Activated T-cell treated with anti-CD3 and anti-CD28 coated beads, Interleukin-2, amount 50 U/mL, for 24 hours (primary cell): ENCODE measurements around the gene DUSP23.

Source experiments
- DNase-seq: peaks from one replicate; pipeline ENCODE4 v3.0.0-alpha.2; 2020
- H3K27ac Mint-ChIP-seq: 2 replicates; pipeline ENCODE4 v1.8.0; 2020; ENCODE audit warnings: mild to moderate bottlenecking, mixed read lengths
- H3K27me3 Mint-ChIP-seq: 2 replicates; pipeline ENCODE4 v1.8.0; 2020; ENCODE audit warnings: mixed read lengths
- H3K36me3 Mint-ChIP-seq: 2 replicates; pipeline ENCODE4 v1.8.0; 2020; ENCODE audit warnings: low read depth, mixed read lengths
- H3K4me1 Mint-ChIP-seq: 2 replicates; pipeline ENCODE4 v1.8.0; 2020; ENCODE audit warnings: low read depth, mixed read lengths
- H3K4me3 Mint-ChIP-seq: 2 replicates; pipeline ENCODE4 v1.8.0; 2020; ENCODE audit warnings: mild to moderate bottlenecking, moderate library complexity, mixed read lengths
- H3K9me3 Mint-ChIP-seq: 2 replicates; pipeline ENCODE4 v1.8.0; 2020; ENCODE audit warnings: mixed read lengths

DUSP23 gene

DNA sequence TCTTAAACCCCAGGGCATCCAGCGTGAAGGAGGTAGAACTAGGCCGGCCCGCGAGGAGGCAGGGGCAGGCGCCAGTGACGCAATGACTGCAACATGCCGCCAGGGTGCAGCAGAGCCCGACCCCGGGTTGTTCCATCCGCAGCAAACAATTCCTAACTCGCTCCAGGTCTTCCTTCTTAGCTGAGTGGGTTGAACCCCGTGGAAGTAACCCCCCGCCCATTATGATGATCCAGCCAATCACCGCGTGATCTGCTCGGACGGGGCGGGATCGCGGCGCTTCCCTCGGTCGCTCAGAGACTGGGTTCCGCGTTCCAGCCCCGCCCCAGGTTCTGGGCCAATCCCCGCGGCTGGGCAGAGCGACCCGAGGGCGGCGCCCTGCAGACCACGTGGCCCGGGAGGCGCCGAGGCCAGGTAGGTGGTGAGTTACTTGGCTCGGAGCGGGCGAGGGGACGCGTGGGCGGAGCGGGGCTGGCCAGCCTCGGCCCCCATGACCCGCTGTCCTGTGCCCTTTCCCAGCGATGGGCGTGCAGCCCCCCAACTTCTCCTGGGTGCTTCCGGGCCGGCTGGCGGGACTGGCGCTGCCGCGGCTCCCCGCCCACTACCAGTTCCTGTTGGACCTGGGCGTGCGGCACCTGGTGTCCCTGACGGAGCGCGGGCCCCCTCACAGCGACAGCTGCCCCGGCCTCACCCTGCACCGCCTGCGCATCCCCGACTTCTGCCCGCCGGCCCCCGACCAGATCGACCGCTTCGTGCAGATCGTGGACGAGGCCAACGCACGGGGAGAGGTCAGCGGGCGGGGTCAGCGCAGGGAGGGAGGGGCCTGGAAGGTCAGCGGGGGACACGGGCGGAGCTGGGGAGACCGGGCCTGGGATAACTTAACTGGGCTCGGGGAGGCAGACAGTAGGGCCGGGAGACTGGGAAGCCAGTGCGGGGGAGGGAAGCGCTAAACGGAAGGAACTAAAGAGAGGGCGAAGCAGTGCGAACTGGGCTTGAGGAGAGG is at the start of gene DUSP23:
Gene DUSP23, plus strand, starts transcription at position 380 of the 1,000 bp plus-strand sequence. Its CDS starts 139 bp downstream, at position 519.
- Mint-ChIP-seq H3K36me3 (peaks cover 2% of the 10 kb centered on the region), H3K4me1 (peaks cover 21% of the 10 kb centered on the region), H3K4me3 (peak within 1 kb of the TSS; percentile 76), H3K9me3 (no peaks in the 10 kb centered on the region), H3K27ac (peak within 1 kb of the TSS; percentile 80), H3K27me3 (no peaks in the 10 kb centered on the region)
- peak; percentile 97 for DNase-seq

DNA sequence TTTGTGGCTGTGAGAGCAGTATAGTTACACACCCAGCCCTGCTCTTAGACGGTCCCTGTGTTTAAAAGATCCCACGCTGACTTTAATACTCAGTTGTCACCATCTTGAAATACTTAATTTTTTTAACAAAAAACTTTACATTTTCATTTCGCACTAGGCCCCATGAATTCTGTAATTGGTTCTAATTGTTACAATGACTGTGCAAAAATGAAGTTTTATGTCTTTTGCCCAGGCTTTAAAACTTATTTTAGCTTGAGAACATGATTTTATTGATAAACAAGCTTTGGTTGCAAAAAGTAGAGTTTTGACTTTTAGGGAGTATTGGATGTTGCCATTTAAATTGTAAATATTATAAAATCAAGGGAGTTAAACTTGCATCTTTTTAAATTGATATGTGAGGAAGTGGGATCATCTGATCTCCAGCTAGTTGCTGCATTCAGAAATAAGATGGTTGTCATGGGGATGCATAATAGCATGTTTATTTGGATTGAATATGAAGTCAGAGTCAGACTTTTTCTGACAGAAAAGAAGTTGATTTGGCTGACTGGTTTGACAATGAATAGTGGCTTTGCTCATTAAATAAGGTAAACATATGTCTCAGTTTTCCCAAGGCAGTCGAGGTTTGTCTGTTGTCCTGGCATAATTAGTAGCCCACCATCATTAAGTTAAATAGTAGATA is 43.4 kb upstream of the DUSP23 start:
- H3K4me1 Mint-ChIP-seq, result no peaks in the 10 kb centered on the region
- no peaks in the 10 kb centered on the region for H3K9me3 Mint-ChIP-seq
- peaks cover 11% of the 10 kb centered on the region for H3K27me3 Mint-ChIP-seq
- no peaks in the 10 kb centered on the region for H3K36me3 Mint-ChIP-seq
- no peak overlapping the region for H3K27ac Mint-ChIP-seq
- H3K4me3 Mint-ChIP-seq, result no peak overlapping the region
- no peak for DNase-seq

DNA sequence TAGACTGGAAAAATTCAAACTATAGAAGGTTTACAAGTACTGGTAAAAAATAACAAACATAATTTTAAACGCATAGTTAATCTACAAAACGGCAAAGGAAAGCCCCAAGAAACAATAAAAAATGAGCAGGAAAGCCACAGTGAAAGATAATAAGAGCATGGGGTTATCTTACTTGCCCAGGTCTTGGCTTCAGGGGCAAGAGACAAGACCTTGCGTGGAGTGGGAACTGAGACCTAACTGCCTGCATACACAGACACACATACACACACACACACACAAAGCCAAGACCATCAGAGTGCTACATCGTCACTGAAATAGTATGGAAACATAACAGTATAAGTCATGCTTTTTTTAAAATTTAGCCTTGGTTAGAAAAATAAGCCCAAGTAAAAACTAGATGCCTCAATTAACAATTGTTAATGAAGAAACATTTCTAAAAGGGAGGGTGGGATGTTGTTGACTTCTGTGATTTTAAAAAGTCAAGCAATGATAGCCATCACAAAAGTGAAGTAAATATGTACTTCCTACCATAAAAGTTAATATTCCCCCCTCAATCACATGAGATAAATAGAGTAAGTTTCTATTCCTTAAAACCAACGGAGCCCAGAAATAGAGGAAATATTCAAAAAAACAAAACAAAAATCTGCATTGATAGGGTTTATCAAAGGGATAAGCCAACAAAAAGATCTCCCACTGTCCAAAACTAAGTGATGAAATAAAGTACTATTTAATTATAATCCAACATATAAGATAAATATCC is 36.9 kb upstream of the DUSP23 start:
- Mint-ChIP-seq H3K36me3 (no peaks in the 10 kb centered on the region), H3K9me3 (no peaks in the 10 kb centered on the region), H3K4me3 (no peak overlapping the region), H3K27me3 (peaks cover 14% of the 10 kb centered on the region), H3K4me1 (no peaks in the 10 kb centered on the region), H3K27ac (no peak overlapping the region)
- DNase-seq, result no peak

DNA sequence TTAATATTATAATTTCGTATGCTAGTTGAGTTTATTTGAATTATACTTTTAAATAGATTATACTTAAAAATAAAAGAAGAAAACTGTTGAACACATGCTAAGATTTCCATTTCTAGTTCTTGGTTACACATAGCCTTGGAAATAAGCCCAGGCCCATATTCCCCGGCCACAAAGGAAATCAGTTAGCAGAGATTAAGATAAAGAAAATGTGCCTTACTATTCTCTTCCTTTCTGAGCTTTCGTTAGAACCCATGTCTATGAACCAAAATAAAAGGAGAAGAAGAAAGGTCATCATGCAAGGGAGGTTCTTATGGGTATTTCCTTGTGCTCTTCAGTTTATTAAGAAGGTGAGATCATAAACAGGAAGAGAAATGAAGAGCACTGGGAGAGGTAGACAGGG is 34.1 kb upstream of the DUSP23 start:
- no peak overlapping the region for H3K4me3 Mint-ChIP-seq
- DNase-seq, result no peak
- no peaks in the 10 kb centered on the region for H3K36me3 Mint-ChIP-seq
- no peak overlapping the region for H3K27ac Mint-ChIP-seq
- no peaks in the 10 kb centered on the region for H3K4me1 Mint-ChIP-seq
- H3K9me3 Mint-ChIP-seq, result no peaks in the 10 kb centered on the region
- H3K27me3 Mint-ChIP-seq, result peaks cover 14% of the 10 kb centered on the region

DNA sequence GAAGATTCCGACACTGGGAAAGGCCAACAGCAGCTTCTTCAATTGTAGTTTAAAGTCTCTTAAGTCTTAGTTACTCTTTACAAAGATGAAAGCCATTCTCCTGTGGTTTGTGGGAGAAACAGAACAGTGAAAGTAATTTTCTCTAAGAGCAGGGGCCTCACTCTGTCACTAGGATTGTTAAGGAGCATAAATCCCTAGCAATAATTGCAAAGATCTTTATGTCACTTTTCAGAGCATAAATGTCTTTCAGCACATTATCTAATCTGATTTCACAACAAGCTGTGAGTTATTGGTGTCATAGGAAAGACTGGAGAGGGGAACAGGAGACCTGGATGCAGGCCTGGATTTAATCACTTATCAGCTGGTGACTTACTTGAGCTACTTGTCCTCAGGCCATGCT is 32.4 kb upstream of the DUSP23 start:
- Mint-ChIP-seq H3K36me3 (no peaks in the 10 kb centered on the region), H3K4me3 (no peak overlapping the region), H3K27me3 (peaks cover 6% of the 10 kb centered on the region), H3K4me1 (no peaks in the 10 kb centered on the region), H3K9me3 (no peaks in the 10 kb centered on the region), H3K27ac (no peak overlapping the region)
- DNase-seq, result no peak

DNA sequence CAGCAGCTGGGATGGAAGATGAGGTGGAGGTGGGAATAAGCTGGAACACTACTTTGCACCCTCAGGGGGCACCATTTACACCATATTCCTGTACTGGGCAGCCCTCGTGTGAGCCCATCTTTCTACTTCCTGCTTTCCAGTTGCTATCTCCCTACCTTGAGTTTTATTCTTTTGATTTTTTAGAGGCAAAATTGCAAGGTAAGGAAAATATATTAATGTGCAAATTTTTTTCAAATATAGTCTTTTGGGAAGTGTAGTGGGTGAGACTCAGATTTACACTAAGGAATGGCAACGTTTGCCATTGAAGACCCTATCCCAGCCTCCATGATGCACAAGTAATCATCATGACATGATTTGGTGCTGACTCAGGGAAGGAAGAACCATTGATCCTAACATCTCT is 31.1 kb upstream of the DUSP23 start:
- Mint-ChIP-seq H3K27me3 (peaks cover 8% of the 10 kb centered on the region), H3K4me1 (no peaks in the 10 kb centered on the region), H3K9me3 (no peaks in the 10 kb centered on the region), H3K27ac (no peak overlapping the region), H3K36me3 (no peaks in the 10 kb centered on the region), H3K4me3 (no peak overlapping the region)
- DNase-seq, result no peak

DNA sequence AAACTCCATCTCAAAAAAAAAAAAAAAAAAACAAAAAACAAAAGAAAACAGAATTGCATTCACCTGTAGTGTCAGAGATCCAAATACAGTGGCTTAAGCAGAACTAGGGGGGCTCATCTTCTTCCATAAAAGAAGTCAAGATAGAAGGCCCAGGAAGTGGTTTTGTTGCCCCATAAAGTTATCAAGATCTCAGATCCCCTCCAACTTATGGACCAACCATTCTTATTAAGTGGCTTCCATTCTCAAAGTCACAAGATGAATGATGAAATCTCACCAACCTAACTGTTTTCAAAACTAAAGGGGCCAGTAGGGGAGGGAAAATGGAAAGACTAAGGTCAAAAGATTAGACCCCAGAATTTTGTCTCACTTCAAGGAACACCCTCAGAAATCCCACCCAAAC is 30.1 kb upstream of the DUSP23 start:
- no peak overlapping the region for H3K4me3 Mint-ChIP-seq

DNA sequence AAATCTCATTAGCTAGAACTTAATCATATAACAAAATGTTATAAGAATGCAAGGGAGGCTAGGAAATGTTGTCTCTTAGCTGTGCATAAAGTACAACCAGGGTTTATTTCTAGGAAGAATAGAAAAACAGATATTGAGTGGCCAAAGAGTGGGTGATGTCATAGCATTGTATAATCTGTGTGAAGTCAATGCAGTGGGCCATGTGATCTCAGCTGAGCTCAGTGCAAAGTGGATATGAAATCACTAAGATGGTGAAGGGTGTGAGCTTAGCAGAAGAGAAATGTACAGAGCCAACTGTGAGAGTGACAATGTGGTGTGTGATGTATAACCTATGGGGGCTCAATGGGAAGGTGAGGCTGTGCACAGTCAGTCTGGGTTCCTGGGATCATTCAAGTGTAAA is 29.7 kb upstream of the DUSP23 start:
- Mint-ChIP-seq H3K9me3 (no peaks in the 10 kb centered on the region), H3K4me1 (no peaks in the 10 kb centered on the region), H3K27me3 (peaks cover 8% of the 10 kb centered on the region), H3K4me3 (no peak overlapping the region), H3K36me3 (no peaks in the 10 kb centered on the region), H3K27ac (no peak overlapping the region)
- no peak for DNase-seq

More for the DNA sequence above, 30.1 kb upstream of the DUSP23 start:
- H3K4me1 Mint-ChIP-seq, result no peaks in the 10 kb centered on the region
- peaks cover 8% of the 10 kb centered on the region for H3K27me3 Mint-ChIP-seq
- H3K27ac Mint-ChIP-seq, result no peak overlapping the region
- H3K36me3 Mint-ChIP-seq, result no peaks in the 10 kb centered on the region
- no peak for DNase-seq
- H3K9me3 Mint-ChIP-seq, result no peaks in the 10 kb centered on the region

DNA sequence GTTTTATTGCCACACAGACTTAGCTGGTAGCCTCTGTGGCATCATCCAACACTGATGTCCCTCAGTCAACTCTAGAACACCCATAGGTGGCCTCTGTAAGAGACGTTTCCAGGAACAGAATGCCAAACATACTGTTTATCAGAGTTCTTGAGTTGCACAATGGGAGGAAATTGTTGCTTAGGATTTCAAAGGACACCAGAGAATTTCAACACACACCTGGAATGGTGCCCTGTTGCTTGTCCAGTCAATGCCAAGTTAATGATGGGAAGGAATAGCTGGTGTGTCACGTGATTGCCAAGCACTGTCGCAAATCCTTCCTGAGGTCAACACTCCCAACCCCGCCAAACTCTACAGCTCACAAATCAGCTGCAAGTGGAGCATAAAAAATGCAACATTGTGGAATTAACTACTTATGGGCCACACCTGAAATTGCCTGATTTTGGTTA is 28.6 kb upstream of the DUSP23 start:
- Mint-ChIP-seq H3K4me1 (no peaks in the 10 kb centered on the region), H3K27me3 (peaks cover 8% of the 10 kb centered on the region), H3K36me3 (no peaks in the 10 kb centered on the region), H3K9me3 (no peaks in the 10 kb centered on the region), H3K27ac (no peak overlapping the region), H3K4me3 (no peak overlapping the region)
- no peak for DNase-seq

DNA sequence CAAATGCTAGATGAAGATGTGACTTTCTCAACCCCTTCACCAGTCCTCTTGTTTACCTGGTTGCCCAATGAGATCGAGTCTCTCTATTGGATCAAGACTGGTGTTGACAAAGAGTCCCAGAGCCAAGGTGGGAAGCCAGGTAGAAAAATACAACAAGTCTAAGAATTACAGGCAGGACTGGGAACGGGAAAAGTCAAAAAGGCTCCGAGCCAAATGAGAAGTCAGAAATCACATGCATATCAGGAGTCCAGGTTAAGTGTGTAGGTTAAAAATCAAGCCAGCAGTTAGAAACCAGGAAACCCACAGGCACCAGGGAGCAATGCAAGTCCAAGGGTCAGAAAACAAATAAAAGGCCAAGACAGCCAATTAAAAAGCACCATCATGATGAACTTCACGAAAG is 27.4 kb upstream of the DUSP23 start:
- H3K27me3 Mint-ChIP-seq, result peaks cover 10% of the 10 kb centered on the region

DNA sequence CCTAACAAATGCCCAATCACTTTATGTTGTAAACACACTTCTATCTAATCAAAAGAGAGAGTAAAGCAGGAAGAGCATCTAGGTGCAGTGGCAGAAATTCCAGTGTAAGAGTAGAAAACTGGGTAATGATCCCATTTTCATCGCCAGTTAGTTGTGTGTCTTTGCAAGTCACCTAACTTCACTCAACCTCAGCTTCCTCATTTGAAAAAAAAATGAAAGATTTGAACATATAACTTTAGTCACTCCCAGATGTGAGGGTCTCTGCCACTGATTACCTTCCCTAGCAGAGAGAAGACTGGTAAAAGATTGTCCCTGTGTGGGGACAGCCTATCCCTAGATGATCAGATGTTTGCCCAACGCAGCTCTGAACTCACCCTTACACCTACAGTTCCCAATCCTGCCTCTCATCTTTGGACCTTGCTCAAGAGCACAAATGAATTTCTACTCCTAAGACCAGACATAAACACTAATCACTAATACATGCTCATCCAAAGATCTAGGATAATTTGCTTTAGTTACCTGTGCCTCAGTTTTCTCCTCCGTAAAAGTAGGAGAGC is 25.2 kb upstream of the DUSP23 start:
- Mint-ChIP-seq H3K27me3 (peaks cover 10% of the 10 kb centered on the region), H3K9me3 (no peaks in the 10 kb centered on the region), H3K4me1 (no peaks in the 10 kb centered on the region), H3K36me3 (no peaks in the 10 kb centered on the region), H3K4me3 (no peak overlapping the region), H3K27ac (no peak overlapping the region)
- no peak for DNase-seq

More for the DNA sequence above, 27.4 kb upstream of the DUSP23 start:
- Mint-ChIP-seq H3K36me3 (no peaks in the 10 kb centered on the region), H3K27ac (no peak overlapping the region), H3K9me3 (no peaks in the 10 kb centered on the region), H3K4me3 (no peak overlapping the region), H3K4me1 (no peaks in the 10 kb centered on the region)
- DNase-seq, result no peak

DNA sequence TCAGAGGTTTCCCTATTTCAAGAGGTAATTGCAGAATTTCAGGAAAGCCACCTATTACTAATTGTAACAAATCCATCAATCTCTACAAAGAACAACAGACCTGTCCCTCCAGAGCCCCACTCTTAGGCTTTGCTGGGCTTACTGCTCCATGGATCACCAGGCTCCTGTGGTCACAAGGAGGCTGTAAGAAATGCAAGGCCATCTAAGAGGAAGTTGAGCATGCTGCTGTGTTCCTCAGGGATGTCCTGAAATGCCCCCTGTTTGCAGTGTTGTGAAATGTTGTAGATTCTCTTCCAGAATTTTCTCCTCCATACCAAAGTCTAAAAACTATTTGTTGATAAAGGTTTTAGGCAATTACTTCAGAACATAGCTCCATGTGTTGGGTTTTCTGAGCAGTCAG is 24.4 kb upstream of the DUSP23 start:
- Mint-ChIP-seq H3K4me1 (no peaks in the 10 kb centered on the region), H3K27ac (no peak overlapping the region), H3K9me3 (no peaks in the 10 kb centered on the region), H3K27me3 (peaks cover 14% of the 10 kb centered on the region), H3K4me3 (no peak overlapping the region), H3K36me3 (no peaks in the 10 kb centered on the region)
- DNase-seq, result no peak

DNA sequence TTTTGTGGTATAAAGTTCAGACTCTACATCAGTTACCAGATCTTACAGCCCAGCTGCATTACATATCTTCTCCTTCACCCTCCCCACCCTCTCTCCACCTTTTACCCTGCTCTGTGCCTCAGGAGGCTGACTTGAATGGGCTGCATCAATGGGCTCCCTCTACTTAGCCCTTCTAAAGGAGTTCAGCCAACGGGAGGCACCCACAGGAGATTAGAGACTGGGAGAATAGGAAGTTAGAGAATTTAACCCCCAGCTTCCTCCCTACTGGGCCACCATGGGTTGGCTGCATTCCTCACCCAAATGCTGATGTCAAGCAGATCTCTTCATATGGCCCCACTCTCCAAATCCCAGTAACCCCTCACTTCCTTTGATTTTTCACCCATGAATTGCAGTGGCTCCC is 17.1 kb upstream of the DUSP23 start:
- Mint-ChIP-seq H3K27me3 (peaks cover 14% of the 10 kb centered on the region), H3K4me3 (no peak overlapping the region), H3K36me3 (no peaks in the 10 kb centered on the region), H3K4me1 (no peaks in the 10 kb centered on the region), H3K27ac (no peak overlapping the region), H3K9me3 (no peaks in the 10 kb centered on the region)
- DNase-seq, result no peak

DNA sequence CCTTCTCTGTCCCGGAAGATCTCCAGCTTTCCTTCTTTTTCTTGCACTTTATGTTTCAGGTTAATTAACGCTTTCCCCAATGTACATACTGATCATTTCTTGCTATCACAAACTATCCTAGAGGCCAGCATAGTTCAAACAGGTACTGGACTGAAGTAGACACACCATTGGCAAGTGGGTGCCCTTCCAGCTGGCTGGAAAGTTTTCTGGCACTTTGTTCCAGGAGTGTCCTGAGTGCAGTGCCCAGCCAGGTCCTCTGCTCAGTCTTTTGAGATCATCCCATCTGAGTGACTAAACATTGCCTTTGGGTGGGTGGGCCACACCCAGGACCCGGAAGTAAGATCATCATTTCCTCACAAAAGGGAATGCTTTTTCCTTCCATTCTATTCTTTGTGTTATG is 15.0 kb upstream of the DUSP23 start:
- no peak for DNase-seq
- Mint-ChIP-seq H3K27me3 (peaks cover 14% of the 10 kb centered on the region), H3K27ac (no peak overlapping the region), H3K36me3 (no peaks in the 10 kb centered on the region), H3K4me1 (no peaks in the 10 kb centered on the region), H3K4me3 (no peak overlapping the region), H3K9me3 (no peaks in the 10 kb centered on the region)
